ENCODE results near the gene DYNLRB2. TPM values are rescaled to one million over a fixed set of nuclear protein-coding genes. Genes with fewer than 3 reads are reported as not detected.
A peak's percentile ranks its signal among the peaks of the same experiment; 100 is the strongest.

The DYNLRB2 gene
- total and polyA plus RNA-seq, 10 of the 15 experiments (the other 5 are each of a cell fraction or from before 2014, with no cell fraction given) = 0.21 to 1.2 (median 0.40) TPM; not detected in 5

- TF ChIP-seq SMARCA5 (IDR thresholded peaks at IDR 0.05) = no peak
- no peak for TF ChIP-seq POU2F2 (IDR thresholded peaks at IDR 0.05; ENCODE audit: borderline replicate concordance, low read depth, low read length)
- no peak for TF ChIP-seq BCL11A (IDR thresholded peaks at IDR 0.05; ENCODE audit: low read depth, low read length)
- TF ChIP-seq NFYB (IDR thresholded peaks at IDR 0.05; ENCODE audit: insufficient read depth, low read depth, low read length) = no peak
- no peak for TF ChIP-seq HDAC6 (IDR thresholded peaks at IDR 0.05; ENCODE audit: unreplicated experiment)
- no peak for TF ChIP-seq CHD2 (IDR thresholded peaks at IDR 0.05; ENCODE audit: borderline replicate concordance, low read depth, low read length)
- TF ChIP-seq YBX1 (IDR thresholded peaks at IDR 0.05) = no peak
- peak; percentile 77 for TF ChIP-seq CREM (IDR thresholded peaks at IDR 0.05; ENCODE audit: low read depth)
- TF ChIP-seq CUX1 (IDR thresholded peaks at IDR 0.05; ENCODE audit: insufficient replicate concordance, low read depth, low read length) = no peak
- no peak for TF ChIP-seq KLF5 (IDR thresholded peaks at IDR 0.05; ENCODE audit: partially characterized antibody)
- no peak for TF ChIP-seq ZNF24 (IDR thresholded peaks at IDR 0.05)
- TF ChIP-seq SMAD5 (IDR thresholded peaks at IDR 0.05; ENCODE audit: low read depth) = no peak
- 0 out of 2 replicates have a peak, but pooled peaks have one; percentile 36 for TF ChIP-seq MEF2A (IDR thresholded peaks at IDR 0.05; ENCODE audit: insufficient read depth, low read depth, low read length)
- no peak for TF ChIP-seq SPI1 (IDR thresholded peaks at IDR 0.05; ENCODE audit: borderline replicate concordance, insufficient read depth, low read depth, low read length)
- TF ChIP-seq, protein P1, sequence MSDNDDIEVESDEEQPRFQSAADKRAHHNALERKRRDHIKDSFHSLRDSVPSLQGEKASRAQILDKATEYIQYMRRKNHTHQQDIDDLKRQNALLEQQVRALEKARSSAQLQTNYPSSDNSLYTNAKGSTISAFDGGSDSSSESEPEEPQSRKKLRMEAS (IDR thresholded peaks at IDR 0.05; ENCODE audit: low read depth, low read length) = no peak
- no peak for TF ChIP-seq NRF1 (conservative IDR thresholded peaks at IDR 0.05; ENCODE audit: low read depth, low read length)
- no peak for TF ChIP-seq ZZZ3 (IDR thresholded peaks at IDR 0.05; ENCODE audit: control insufficient read depth, insufficient read length, low read depth)
- TF ChIP-seq RELB (IDR thresholded peaks at IDR 0.05; ENCODE audit: low read depth) = no peak
- TF ChIP-seq NFIC (IDR thresholded peaks at IDR 0.05; ENCODE audit: low read depth, low read length) = peak; percentile 72; the same call in 1 of the 2 replicates
Measured at GRCh38 chr16:80569440-80570105, 28.8 kb downstream of the DYNLRB2 start (continued).
